SK-N-MC (cell line): Measurements from ENCODE around the gene COL18A1.

Experiments used
- EZH2 ChIP-seq: fragments of 200-600 bp; sonication (generic); IDR thresholded peaks from one replicate; pipeline ENCODE4 v1.6.1; 2017; ENCODE audit warnings: antibody characterized with exemption
- POLR2AphosphoS5 ChIP-seq: IDR thresholded peaks from 2 replicates; pipeline ENCODE4 v1.6.1; 2012; ENCODE audit warnings: mild to moderate bottlenecking, low read depth, low read length, borderline replicate concordance

GRCh38 chr21:45511007-45511406 lies 106.0 kb downstream of the COL18A1 start:
- TF ChIP-seq POLR2AphosphoS5 (no peak), EZH2 (no peak)
